Calu3 (cell line): ENCODE measurements around the gene FZD2. TPM values are rescaled to one million over a fixed set of nuclear protein-coding genes. Genes with fewer than 3 reads are reported as not detected.

Source experiments
- BruUV-seq: library from RNA; stranded (reverse); fragments of 400-500 nt; replicated peaks from 2 replicates; lab custom pipeline; 2021; lab: Mats Ljungman, UMichigan
- CTCF ChIA-PET: fragments of 300-600 bp; sonication (Branson Sonifier 250); formaldehyde crosslinking; loops from one replicate; lab custom pipeline; 2022; ENCODE audit warnings: antibody characterized with exemption; lab: Charles Lee
- DNase-seq: peaks from one replicate; pipeline ENCODE4 v3.0.0; 2022
- H3K27ac Mint-ChIP-seq: one replicate; pipeline ENCODE4 v1.8.0; 2022; ENCODE audit warnings: mixed read lengths; ENCODE audit not compliant: unreplicated experiment
- H3K27me3 Mint-ChIP-seq: one replicate; pipeline ENCODE4 v1.8.0; 2022; ENCODE audit warnings: mixed read lengths; ENCODE audit not compliant: unreplicated experiment
- H3K36me3 Mint-ChIP-seq: one replicate; pipeline ENCODE4 v1.8.0; 2022; ENCODE audit warnings: mild to moderate bottlenecking, moderate library complexity, mixed read lengths; ENCODE audit not compliant: insufficient read depth, unreplicated experiment
- H3K4me1 Mint-ChIP-seq: one replicate; pipeline ENCODE4 v1.8.0; 2022; ENCODE audit warnings: mild to moderate bottlenecking, low read depth, mixed read lengths; ENCODE audit not compliant: unreplicated experiment
- H3K4me3 Mint-ChIP-seq: one replicate; pipeline ENCODE4 v1.8.0; 2022; ENCODE audit warnings: mild to moderate bottlenecking, low read depth, moderate library complexity, mixed read lengths; ENCODE audit not compliant: unreplicated experiment
- H3K9me3 Mint-ChIP-seq: one replicate; pipeline ENCODE4 v1.8.0; 2022; ENCODE audit warnings: low read depth, mixed read lengths; ENCODE audit not compliant: unreplicated experiment
- intact Hi-C: fragments of 100-400 bp; cut with micrococcal nuclease; formaldehyde crosslinking; loops from one replicate; pipeline ENCODE4 v1.10.0; 2022; ENCODE audit not compliant: unreplicated experiment
- total RNA-seq: library from RNA; stranded (reverse); gene quantifications from 2 replicates; pipeline ENCODE4 v1.2.3, GENCODE V29; 2022
- TF ChIP-seq, protein P1 (sequence below): fragments of 200-600 bp; IDR thresholded peaks from one replicate; pipeline ENCODE4 v1.8.0; 2022; ENCODE audit warnings: antibody characterized with exemption; ENCODE audit not compliant: unreplicated experiment

FZD2 gene
- total RNA-seq, 1 experiment from 2014 or later, result 35.8 TPM

- Mint-ChIP-seq H3K4me1 (peaks cover 48% of the 10 kb centered on the region), H3K9me3 (no peaks in the 10 kb centered on the region), H3K27ac (peak overlapping the region; percentile 88), H3K36me3 (peaks cover 45% of the 10 kb centered on the region), H3K27me3 (no peaks in the 10 kb centered on the region), H3K4me3 (peak overlapping the region; percentile 93)
- CTCF ChIA-PET, result interaction anchor here (0.6 to 1.3 kb wide), 6 partner anchors 12 to 145 kb away, joined by 3 to 9 read pairs (median 6); no protein-coding TSS in a partner anchor
- BruUV-seq, result no TSS peak
- TF ChIP-seq, protein P1, sequence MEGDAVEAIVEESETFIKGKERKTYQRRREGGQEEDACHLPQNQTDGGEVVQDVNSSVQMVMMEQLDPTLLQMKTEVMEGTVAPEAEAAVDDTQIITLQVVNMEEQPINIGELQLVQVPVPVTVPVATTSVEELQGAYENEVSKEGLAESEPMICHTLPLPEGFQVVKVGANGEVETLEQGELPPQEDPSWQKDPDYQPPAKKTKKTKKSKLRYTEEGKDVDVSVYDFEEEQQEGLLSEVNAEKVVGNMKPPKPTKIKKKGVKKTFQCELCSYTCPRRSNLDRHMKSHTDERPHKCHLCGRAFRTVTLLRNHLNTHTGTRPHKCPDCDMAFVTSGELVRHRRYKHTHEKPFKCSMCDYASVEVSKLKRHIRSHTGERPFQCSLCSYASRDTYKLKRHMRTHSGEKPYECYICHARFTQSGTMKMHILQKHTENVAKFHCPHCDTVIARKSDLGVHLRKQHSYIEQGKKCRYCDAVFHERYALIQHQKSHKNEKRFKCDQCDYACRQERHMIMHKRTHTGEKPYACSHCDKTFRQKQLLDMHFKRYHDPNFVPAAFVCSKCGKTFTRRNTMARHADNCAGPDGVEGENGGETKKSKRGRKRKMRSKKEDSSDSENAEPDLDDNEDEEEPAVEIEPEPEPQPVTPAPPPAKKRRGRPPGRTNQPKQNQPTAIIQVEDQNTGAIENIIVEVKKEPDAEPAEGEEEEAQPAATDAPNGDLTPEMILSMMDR, result no peak
- intact Hi-C loops, result no loop called here
- peak; percentile 54 for DNase-seq
Observed at GRCh38 chr17:44556166-44556831, 985 bp upstream of the FZD2 start.

GRCh38 chr17:44557651-44558285, 484 bp downstream of the FZD2 start:
- Mint-ChIP-seq H3K27ac (peak overlapping the region; percentile 88), H3K36me3 (peaks cover 45% of the 10 kb centered on the region), H3K9me3 (no peaks in the 10 kb centered on the region), H3K27me3 (no peaks in the 10 kb centered on the region), H3K4me3 (peak overlapping the region; percentile 93), H3K4me1 (peaks cover 42% of the 10 kb centered on the region)
- CTCF ChIA-PET, result interaction anchor here (0.7 to 1.3 kb wide), 6 partner anchors 14 to 911 kb away, joined by 3 to 9 read pairs (median 5); no protein-coding TSS in a partner anchor
- no peak for DNase-seq
- intact Hi-C loops, result no loop called here
- no TSS peak for BruUV-seq
- TF ChIP-seq, protein P1, result no peak

DNA sequence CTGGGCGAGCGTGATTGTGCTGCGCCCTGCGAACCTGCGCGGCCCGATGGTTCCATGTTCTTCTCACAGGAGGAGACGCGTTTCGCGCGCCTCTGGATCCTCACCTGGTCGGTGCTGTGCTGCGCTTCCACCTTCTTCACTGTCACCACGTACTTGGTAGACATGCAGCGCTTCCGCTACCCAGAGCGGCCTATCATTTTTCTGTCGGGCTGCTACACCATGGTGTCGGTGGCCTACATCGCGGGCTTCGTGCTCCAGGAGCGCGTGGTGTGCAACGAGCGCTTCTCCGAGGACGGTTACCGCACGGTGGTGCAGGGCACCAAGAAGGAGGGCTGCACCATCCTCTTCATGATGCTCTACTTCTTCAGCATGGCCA, 1.0 kb downstream of the FZD2 start:
- Mint-ChIP-seq H3K27me3 (no peaks in the 10 kb centered on the region), H3K27ac (peak overlapping the region; percentile 88), H3K36me3 (peaks cover 45% of the 10 kb centered on the region), H3K4me3 (peak overlapping the region; percentile 93), H3K9me3 (no peaks in the 10 kb centered on the region), H3K4me1 (peaks cover 39% of the 10 kb centered on the region)
- TF ChIP-seq, protein P1, result no peak
- DNase-seq, result no peak
- CTCF ChIA-PET, result no interaction called here
- no TSS peak for BruUV-seq
- intact Hi-C loops, result no loop called here

DNA sequence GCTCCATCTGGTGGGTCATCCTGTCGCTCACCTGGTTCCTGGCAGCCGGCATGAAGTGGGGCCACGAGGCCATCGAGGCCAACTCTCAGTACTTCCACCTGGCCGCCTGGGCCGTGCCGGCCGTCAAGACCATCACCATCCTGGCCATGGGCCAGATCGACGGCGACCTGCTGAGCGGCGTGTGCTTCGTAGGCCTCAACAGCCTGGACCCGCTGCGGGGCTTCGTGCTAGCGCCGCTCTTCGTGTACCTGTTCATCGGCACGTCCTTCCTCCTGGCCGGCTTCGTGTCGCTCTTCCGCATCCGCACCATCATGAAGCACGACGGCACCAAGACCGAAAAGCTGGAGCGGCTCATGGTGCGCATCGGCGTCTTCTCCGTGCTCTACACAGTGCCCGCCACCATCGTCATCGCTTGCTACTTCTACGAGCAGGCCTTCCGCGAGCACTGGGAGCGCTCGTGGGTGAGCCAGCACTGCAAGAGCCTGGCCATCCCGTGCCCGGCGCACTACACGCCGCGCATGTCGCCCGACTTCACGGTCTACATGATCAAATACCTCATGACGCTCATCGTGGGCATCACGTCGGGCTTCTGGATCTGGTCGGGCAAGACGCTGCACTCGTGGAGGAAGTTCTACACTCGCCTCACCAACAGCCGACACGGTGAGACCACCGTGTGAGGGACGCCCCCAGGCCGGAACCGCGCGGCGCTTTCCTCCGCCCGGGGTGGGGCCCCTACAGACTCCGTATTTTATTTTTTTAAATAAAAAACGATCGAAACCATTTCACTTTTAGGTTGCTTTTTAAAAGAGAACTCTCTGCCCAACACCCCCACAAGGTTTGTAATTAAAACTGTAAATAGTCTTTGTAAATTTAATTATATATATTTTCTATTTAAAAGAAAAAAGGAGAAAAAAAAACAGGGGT, 1.7 kb downstream of the FZD2 start:
- no peaks in the 10 kb centered on the region for H3K9me3 Mint-ChIP-seq
- H3K27ac Mint-ChIP-seq, result no peak overlapping the region
- no peak for DNase-seq
- CTCF ChIA-PET, result no interaction called here
- H3K27me3 Mint-ChIP-seq, result no peaks in the 10 kb centered on the region
- H3K4me3 Mint-ChIP-seq, result peak overlapping the region; percentile 93
- H3K4me1 Mint-ChIP-seq, result peaks cover 39% of the 10 kb centered on the region
- intact Hi-C loops, result no loop called here
- peaks cover 45% of the 10 kb centered on the region for H3K36me3 Mint-ChIP-seq
- BruUV-seq, result no TSS peak
- TF ChIP-seq, protein P1, result no peak
